ENCODE results near the gene PEMT. TPM values are rescaled to one million over a fixed set of nuclear protein-coding genes. Genes with fewer than 3 reads are reported as not detected.

The PEMT gene
- total and polyA plus RNA-seq, 2 of the 8 experiments (the other 6 are each of a cell fraction or from before 2014, with no cell fraction given): 42.0 to 118 TPM

DNA sequence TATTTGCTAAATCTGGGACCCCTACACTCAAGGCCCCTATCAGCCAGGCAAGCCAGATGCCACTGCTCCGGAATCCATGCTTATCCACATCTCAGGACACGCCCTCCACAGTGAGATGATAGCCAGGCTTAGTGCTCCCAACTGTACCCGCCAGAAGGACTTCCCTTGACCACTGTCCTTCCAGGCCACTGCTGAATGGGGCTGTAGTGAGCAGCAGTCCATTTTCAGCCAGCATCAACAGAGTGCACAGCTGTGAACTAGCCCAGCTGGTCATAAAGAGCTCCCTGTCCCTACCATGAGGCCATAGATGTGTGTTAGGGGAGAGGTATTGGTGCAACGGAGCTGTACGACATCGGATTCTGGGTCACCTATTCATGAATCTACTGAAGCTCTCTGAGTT is 127.7 kb downstream of the PEMT start (continued):
- TF ChIP-seq RNF2 (IDR thresholded peaks at IDR 0.05; ENCODE audit: borderline replicate concordance, low read depth, low read length, missing control alignments, poor library complexity, severe bottlenecking): no peak
- TF ChIP-seq SP1 (IDR thresholded peaks at IDR 0.05; ENCODE audit: low read depth, low read length): no peak
- TF ChIP-seq FOSL1 (IDR thresholded peaks at IDR 0.05; ENCODE audit: insufficient read depth, low read depth, low read length): no peak
- TF ChIP-seq TAF1 (IDR thresholded peaks at IDR 0.05; ENCODE audit: low read depth, low read length): no peak
- no peak for TF ChIP-seq RFX5 (IDR thresholded peaks at IDR 0.05; ENCODE audit: borderline replicate concordance, low read depth, low read length)
- no peak for TF ChIP-seq SP2 (IDR thresholded peaks at IDR 0.05; ENCODE audit: low read length)

Data from H1 (cell line).